22Rv1 (cell line): ENCODE measurements around the gene LILRA6.

Experiments
- CTCF ChIP-seq: fragments of 450-650 bp; IDR thresholded peaks from 2 replicates; pipeline ENCODE4 v1.5.1; 2017; ENCODE audit warnings: mild to moderate bottlenecking
- ZFX ChIP-seq: fragments of 450-650 bp; IDR thresholded peaks from 2 replicates; pipeline ENCODE4 v1.6.1; 2017; ENCODE audit warnings: antibody characterized with exemption, borderline replicate concordance

- TF ChIP-seq CTCF (no peak), ZFX (no peak)
Measured at GRCh38 chr19:54199401-54199800, 43.2 kb downstream of the LILRA6 start.
